Suprapubic skin (tissue), 4 donors: ENCODE data around the gene PIK3R3. TPM values are rescaled to one million over a fixed set of nuclear protein-coding genes. Genes with fewer than 3 reads are reported as not detected.

Experiments used
- DNase-seq, 2 donors: peaks; one replicate each; pipeline ENCODE4 v3.0.0-alpha.2; 2019; ENCODE audit warnings: low spot score in 2 of 2
- H3K27ac ChIP-seq: fragments of 200-600 bp; sonication (generic); one replicate; pipeline ENCODE4 v1.5.1; 2019
- H3K27me3 ChIP-seq: fragments of 200-600 bp; sonication (generic); one replicate; pipeline ENCODE4 v1.5.1; 2019
- H3K36me3 ChIP-seq: fragments of 200-600 bp; sonication (generic); one replicate; pipeline ENCODE4 v1.5.1; 2019
- H3K4me1 ChIP-seq: fragments of 200-600 bp; sonication (generic); one replicate; pipeline ENCODE4 v1.5.1; 2019
- H3K4me3 ChIP-seq: fragments of 200-600 bp; sonication (generic); one replicate; pipeline ENCODE4 v1.5.1; 2019; ENCODE audit warnings: mild to moderate bottlenecking
- H3K9me3 ChIP-seq: fragments of 200-600 bp; sonication (generic); one replicate; pipeline ENCODE4 v1.5.1; 2019
- EP300 ChIP-seq: sonication (generic); formaldehyde crosslinking; IDR thresholded peaks from one replicate; pipeline ENCODE4 v1.6.1; 2017; ENCODE audit warnings: antibody characterized with exemption
- POLR2A ChIP-seq, 2 donors: fragments of 450-650 bp; IDR thresholded peaks; one replicate each; pipeline ENCODE4 v1.6.1; 2017; ENCODE audit warnings: antibody characterized with exemption in 2 of 2, mild to moderate bottlenecking in 2 of 2, moderate library complexity in 2 of 2
- POLR2AphosphoS5 ChIP-seq, 3 donors: sonication (generic); formaldehyde crosslinking; IDR thresholded peaks; one replicate each; pipeline ENCODE4 v1.6.1; 2017; ENCODE audit warnings: antibody characterized with exemption in 3 of 3
- WGBS: methylation state at CpG from one replicate; pipeline ENCODE4 v1.1.5; 2018; 5-methylcytosine and 5-hydroxymethylcytosine counted together
- total RNA-seq, 4 donors: library from RNA; depleted of rRNA; stranded (reverse); fragments of >200 nt; gene quantifications; one replicate each; pipeline ENCODE4 v1.1.0, GENCODE V29; 2016
- TF ChIP-seq, protein P1 (sequence below), 2 donors: fragments of 200-600 bp in 1 of 2; fragments of 450-650 bp in 1 of 2; sonication (generic) in 1 of 2; IDR thresholded peaks; one replicate each; pipeline ENCODE4 v1.5.1; 2016 to 2019; ENCODE audit warnings: antibody characterized with exemption in 2 of 2, mild to moderate bottlenecking in 1 of 2, moderate library complexity in 1 of 2

Gene PIK3R3
- total RNA-seq, result 10 to 100 TPM in 2 of 4 donors, 1 to 10 TPM in 2; 6.1 to 16.5 (median 11.2) TPM

DNA sequence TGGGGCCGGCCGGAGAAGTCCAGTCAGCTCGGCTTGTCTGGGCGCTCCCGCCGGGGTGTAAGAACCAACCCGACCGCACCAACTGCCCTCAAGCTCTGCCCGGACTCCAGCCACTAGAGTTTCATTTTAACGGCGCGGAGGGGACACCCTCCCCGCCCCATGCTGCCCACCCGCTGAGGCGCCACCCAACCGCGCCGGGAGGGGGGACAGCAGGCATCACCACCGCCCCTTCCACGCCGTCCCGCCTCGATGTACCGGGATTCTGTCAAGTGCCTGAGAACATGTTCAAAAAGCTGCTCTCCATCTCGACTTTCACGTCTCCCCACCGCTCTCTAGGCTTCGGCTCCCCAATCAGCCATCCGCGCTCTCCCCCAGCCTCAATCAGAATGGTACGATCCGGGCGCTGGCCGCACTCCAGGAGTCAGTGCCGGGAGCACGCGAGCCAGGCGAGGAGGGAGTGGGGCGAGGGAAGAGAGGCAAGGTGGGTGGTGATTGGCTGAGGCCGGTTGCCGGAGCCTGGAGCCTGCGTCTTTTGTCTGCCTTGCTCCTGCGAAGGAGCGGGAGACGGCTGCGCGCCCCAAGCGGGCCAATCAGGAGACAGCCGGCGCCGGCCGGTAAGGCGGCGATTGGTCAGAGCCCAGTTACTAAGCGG is at the start of gene PIK3R3:
Gene PIK3R3 (minus strand): TSS at position 101 of the 652 bp plus-strand sequence. CDS start 677 bp downstream, outside the sequence.
- Histone ChIP-seq H3K9me3 (no peaks in the 10 kb centered on the region), H3K27me3 (peaks cover 39% of the 10 kb centered on the region), H3K27ac (peak within 1 kb of the TSS; percentile 92), H3K36me3 (no peaks in the 10 kb centered on the region), H3K4me3 (peak within 1 kb of the TSS; percentile 79), H3K4me1 (peaks cover 41% of the 10 kb centered on the region)
- TF ChIP-seq POLR2AphosphoS5 (IDR thresholded peaks at IDR 0.05) (peak in 2 of 3 donors; percentile 86 to 90), EP300 (no peak), POLR2A (IDR thresholded peaks at IDR 0.05) (peak; percentile 82 to 89)
- TF ChIP-seq, protein P1, sequence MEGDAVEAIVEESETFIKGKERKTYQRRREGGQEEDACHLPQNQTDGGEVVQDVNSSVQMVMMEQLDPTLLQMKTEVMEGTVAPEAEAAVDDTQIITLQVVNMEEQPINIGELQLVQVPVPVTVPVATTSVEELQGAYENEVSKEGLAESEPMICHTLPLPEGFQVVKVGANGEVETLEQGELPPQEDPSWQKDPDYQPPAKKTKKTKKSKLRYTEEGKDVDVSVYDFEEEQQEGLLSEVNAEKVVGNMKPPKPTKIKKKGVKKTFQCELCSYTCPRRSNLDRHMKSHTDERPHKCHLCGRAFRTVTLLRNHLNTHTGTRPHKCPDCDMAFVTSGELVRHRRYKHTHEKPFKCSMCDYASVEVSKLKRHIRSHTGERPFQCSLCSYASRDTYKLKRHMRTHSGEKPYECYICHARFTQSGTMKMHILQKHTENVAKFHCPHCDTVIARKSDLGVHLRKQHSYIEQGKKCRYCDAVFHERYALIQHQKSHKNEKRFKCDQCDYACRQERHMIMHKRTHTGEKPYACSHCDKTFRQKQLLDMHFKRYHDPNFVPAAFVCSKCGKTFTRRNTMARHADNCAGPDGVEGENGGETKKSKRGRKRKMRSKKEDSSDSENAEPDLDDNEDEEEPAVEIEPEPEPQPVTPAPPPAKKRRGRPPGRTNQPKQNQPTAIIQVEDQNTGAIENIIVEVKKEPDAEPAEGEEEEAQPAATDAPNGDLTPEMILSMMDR (IDR thresholded peaks at IDR 0.05), result no peak
- 0% methylated on average over 47 of the region's 55 CpGs for WGBS
- peak; percentile 98 to 99 for DNase-seq

DNA sequence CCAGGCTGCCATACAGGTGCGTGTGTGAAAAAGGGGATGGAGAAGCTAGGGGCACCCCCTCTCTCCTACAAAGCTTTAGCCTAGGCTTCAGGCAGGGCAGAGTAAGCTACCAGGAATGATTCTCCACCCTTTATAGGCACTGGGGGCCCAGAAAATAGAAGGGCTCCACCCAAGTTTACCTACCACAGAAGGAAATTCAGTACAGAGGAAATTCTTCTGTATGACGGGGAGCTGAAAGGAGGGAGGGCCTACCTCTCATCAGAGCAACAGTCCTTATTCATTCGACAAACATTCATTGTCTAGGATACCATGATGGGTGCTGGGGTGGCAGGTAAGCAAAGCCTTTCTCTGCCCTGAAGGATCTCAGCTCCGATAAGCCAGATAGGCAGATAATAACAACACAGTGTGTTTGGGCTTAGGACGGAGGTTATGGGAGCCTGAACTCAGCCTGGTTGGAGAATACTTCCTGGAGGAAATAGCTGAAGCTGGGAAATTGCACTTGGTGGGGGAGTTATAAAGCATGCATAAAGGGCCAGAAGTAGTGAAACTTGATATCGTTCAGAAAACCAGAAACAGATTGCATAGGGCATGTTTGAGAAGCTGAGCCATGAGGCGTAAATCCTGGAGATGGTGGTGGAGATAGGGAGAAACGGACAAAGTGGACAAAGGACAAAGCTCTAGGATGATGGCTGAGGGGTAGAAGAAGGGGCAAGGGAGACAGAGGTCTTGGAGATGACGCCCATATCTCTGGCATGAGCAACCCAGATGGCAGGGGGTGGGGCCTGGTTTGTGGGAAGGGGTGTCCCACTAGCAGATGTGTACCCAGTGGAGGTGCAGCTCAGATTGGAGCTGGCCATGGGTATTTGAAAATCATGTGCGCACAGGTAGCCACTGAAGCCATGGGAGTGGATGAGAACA is 49.2 kb upstream of the PIK3R3 start:
- Histone ChIP-seq H3K27me3 (no peaks in the 10 kb centered on the region), H3K4me3 (no peak overlapping the region), H3K4me1 (peaks cover 60% of the 10 kb centered on the region), H3K27ac (no peak overlapping the region), H3K9me3 (no peaks in the 10 kb centered on the region), H3K36me3 (no peaks in the 10 kb centered on the region)
- 63% methylated on average over 10 of the region's 10 CpGs for WGBS
- TF ChIP-seq, protein P1 (IDR thresholded peaks at IDR 0.05), result no peak
- TF ChIP-seq EP300, result no peak
- no peak for TF ChIP-seq POLR2AphosphoS5 (IDR thresholded peaks at IDR 0.05)
- no peak for TF ChIP-seq POLR2A (IDR thresholded peaks at IDR 0.05)
- no peak for DNase-seq

GRCh38 chr1:46180082-46180616 is 47.7 kb upstream of the PIK3R3 start:
- H3K27ac ChIP-seq, result no peak overlapping the region
- no peaks in the 10 kb centered on the region for H3K27me3 ChIP-seq
- H3K4me3 ChIP-seq, result no peak overlapping the region
- H3K4me1 ChIP-seq, result peaks cover 55% of the 10 kb centered on the region
- TF ChIP-seq, protein P1 (IDR thresholded peaks at IDR 0.05), result no peak
- H3K9me3 ChIP-seq, result no peaks in the 10 kb centered on the region
- 41% methylated on average over 5 of the region's 12 CpGs for WGBS
- no peaks in the 10 kb centered on the region for H3K36me3 ChIP-seq
- no peak for DNase-seq

DNA sequence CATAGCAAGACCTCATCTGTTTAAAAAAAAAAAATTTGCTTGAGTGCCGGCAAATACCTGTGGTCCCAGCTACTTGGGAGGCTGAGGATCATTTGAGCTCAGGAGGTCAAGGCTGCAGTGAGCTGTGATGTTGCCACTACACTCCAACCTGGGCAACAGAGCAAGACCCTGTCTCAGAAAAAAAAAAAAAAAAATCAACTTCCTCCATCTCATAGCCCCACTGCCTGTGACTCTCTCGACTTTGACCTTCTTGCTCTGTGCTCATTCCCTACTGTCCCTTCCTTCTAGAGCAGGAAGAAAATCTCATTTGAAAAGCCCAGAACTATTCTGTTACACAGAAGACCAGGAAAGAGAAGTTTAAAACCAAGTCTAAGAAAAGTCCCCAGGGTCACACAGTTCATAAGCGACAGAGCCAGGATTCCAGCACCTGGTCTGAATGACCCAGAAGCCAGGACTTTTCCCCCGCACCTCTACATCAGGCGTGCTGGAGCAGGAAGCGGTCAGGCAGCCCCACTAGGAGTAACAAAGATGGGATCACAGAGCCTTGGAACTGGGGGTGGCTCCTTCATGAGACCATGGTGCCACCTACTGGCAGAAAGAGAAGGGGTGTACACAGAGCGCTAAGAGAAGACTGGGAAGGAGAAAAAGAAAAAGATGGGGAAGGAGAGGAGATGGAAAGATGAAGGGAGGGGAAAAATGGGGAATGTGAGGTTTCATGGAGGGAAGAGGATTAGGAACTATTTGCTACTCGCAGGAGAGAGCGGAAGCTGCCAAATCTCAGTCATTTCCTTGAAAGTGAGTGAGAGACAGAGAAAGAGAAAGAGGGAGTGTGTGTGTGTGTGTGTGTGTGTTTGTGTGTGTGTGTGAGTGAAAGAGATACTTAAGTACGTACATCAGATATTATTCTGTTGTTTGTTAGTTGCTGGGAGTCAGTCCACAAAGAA is 47.0 kb upstream of the PIK3R3 start:
- no peaks in the 10 kb centered on the region for H3K9me3 ChIP-seq
- no peak overlapping the region for H3K27ac ChIP-seq
- DNase-seq, result peak in 1 of 2 donors; percentile 87
- no peaks in the 10 kb centered on the region for H3K27me3 ChIP-seq
- WGBS, result 11% methylated on average over 10 of the region's 10 CpGs
- peaks cover 55% of the 10 kb centered on the region for H3K4me1 ChIP-seq
- no peak overlapping the region for H3K4me3 ChIP-seq
- no peaks in the 10 kb centered on the region for H3K36me3 ChIP-seq
- no peak for TF ChIP-seq EP300
- TF ChIP-seq, protein P1 (IDR thresholded peaks at IDR 0.05), result peak; percentile 81 to 87
